ENCODE measurements around the gene HCFC1.

HCFC1 gene

DNA sequence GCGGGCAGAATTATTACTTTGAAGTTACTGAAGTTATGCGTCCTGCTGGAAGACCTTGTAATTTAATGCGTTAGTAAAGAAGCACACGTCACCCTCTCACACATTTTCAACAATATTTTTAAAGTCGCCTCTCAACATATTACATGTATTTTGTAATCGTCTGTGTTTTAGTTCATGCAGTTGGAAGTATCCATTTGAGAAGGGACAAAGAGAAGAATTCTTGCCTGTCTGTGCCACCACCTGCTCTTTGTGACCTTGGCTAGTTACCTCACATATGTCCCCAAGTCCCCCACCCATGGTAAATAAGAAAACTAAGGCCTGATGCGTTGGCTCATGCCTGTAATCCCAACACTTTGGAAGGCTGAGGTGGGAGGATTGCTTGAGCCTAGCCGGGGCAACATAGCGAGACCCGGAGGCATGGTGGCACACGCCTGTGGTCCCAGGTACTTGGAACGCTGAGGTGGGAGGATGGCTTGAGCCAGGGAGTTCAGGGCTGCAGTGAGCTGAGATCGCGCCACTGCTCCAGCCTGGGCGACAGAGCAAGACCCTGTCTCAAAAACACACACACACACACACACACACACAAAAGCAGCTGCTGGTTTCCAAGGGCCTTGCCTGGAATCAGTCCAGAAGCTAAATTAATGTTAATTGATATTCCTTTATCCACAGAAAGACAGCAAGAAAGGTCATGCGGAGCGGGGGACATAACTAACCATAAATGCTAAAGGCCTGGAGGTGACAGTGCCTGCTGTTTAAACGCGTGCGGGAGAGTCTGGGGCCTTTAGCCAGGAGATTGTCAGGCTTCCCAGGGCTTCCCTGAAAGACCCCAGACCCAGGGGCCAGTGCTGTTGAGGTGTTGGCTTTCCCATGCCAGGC lies 1.7 kb upstream of the HCFC1 start:
- no peak for DNase-seq

DNA sequence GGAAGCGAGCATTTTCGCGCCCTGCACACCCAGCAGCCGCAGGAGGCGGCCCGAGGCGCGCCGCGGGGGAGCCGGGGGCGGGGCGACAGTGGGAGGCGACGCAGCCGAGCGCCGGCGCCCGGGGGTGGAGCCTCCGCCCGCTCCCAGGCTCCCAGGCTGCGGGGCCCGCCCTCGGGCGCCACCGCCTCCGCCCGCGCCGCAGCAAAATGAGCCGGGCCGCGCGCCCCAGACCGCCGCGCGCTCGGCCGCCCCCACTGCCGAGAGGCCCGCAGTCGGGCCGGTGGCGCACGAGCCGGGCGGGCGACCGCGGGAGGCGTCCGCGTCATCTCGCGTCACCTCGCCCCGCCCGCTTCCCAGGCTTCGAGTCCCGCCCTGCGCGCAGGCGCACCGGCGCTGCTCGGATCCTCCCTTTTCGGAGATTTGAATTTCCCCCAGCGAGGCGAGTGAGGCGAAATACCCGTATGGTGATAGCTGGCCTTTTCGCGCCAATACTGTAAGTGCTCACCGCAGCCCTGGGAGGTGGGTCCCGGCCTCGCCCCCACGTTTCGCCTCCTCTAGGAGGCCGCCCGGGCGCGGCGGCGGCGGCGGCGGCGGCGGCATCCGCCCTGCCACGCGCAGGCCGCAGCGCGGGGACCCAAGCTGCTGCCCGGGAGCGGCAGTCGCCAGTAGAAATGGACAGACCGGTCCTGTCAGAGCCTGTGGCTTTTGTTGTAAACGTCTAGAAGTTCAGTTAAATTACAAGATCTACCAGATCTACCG lies 929 bp upstream of the HCFC1 start, which contains the start of gene TMEM187:
TMEM187 (plus strand) TSS at position 387 of the 759 bp plus-strand sequence. CDS start 9,309 bp downstream, outside the sequence.
- peak; percentile 77 to 87 for DNase-seq

DNA sequence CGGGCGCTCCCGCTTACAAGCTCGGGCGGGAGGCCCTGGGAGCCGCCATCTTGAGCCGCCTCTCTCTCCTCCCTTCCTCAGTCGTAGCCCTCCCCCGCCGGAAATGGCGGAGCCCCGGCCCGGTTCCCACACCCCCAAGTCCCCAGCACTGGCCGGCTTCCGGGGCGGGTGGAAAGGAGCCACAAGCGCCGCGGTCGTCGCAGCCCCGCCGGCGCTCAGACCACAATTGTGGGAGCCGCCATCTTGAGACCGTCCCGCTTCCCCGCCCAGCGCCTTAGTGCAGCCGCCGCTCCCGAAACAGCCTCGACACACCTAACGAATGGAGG lies 531 bp downstream of the HCFC1 start:
- peak; percentile 72 to 86 for DNase-seq

DNA sequence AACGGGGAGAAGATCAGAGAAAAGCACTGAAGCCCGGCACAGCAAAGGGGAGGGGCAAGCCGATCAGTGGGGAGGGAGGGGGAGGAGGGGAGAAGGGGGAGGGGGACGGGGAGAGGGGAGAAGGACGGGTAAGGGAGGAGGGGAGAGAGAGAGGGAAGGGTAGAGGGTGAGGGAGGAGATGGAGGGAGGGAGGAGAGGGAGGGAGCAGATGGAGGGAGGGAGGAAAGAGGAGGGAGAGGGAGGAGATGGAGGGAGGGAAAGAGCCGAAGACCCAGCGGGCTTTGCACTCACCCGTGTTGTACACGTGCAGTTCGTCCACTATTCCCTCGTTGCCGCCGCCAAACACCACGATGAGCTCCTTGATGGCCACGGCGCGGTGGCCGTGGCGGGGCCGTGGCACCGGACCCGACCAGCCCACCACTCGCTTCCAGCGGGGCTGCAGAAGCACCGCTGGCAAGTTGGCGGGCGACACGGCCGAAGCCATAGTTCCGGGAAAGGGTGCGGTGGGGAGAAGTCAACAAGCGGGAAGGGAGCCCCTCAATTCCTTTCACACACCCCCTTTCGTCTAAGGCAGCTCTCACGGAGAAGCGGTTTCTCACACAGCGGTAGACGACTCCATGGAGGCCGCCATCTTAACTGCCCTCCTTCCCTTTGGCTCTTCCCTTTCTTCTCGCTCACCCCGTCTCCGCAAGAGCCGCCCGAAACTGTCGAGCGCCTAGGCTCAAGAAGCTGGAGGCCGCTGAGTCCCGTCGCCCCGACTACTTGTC lies 1.1 kb downstream of the HCFC1 start:
- DNase-seq, result no peak

DNA sequence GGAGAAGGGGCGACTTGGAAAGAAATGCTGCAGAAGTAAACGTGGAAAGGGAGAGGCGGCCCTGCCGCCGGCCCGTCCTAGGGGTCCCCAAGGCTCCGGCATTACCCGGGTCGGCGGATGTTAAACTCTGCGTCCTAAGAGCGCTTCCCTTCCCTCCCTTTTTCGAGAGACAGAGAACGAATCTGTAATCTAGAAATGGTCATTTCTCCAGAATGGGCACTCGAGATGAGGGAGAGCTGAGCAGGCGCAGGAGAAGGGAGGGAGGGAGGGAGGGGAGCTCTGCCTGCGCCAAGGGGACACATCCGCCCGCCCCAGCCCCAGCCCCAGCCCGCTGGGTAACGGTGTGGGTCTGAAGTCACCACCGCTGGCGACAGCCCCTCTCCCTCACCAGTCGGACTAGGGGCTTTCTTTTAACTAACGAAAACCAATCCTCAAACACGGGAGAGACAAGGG lies 1.7 kb downstream of the HCFC1 start:
- DNase-seq, result no peak

DNA sequence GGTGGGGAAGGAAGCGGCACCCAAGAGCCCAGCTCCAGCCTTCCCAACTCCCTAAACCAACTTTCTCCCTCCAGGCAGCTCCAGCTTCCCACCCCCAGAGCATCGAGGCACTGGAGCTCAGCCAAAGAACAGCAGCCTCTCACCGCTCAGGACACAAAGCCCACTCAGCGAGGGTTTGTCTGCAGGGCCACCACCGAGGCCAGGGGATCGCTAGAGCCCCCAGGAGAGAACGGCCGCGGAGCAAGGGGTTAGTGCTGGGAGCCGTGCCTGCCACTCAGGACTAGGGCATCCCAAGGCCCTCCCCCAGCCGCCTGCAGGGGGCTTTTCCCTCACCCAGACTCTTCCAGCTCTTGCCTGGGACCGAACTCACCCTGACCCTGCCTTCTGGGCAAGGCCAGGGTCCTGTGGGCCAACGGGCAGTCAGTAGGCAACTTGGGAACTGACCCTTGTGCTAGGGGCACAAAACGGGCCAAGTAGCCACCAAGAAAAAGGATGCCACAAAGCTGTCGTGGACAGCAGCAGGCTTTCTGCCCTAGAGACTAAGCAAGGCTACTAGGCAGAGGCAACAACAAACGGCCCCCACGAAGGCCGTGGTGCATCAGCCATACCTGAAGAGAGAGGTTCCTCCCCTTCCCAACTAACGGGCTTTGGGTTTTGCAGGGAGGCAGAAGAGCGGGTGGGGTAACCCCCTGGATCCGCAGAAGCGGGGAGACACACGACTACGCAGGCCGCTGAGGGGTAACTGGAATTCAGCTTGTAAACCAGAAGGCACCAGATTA lies 2.3 kb downstream of the HCFC1 start:
- DNase-seq, result no peak

DNA sequence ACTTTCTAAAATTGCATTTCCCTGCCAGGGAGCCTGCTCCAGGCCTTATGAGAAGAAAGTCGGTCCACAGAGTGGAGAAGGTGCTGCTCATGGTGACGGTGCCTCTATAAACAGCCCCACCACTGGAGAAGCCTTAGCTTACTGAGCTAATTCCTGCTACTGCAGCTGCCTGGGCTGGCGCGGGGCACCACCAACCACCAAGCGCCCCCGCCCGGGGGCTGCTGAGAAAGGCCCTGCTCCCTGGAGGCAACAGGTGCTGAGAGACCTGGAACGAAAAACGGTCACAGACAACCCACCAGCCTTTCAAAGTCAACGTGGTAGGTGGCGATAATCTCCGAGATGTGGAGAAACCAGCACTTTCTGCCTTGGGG lies 2.9 kb downstream of the HCFC1 start:
- DNase-seq, result no peak

DNA sequence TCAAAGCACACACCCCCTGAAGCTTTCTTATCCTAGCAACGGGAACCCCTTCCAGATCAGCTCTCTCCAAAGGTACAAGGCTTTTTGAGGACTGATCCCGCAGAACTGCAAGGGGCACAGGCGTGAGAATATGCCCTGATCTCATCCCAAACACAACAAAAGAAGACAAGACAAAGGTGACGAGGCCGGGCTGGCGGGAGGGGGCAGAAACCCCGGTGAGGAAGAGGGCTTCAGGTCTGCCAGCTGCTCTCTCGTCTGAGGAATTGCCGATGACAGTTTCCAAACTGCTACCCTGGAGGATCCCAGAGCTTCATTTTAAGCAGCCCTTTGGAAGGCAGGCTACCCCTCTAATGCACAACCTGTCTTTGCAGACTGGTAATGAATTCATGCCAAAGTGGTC lies 3.4 kb downstream of the HCFC1 start:
- no peak for DNase-seq

DNA sequence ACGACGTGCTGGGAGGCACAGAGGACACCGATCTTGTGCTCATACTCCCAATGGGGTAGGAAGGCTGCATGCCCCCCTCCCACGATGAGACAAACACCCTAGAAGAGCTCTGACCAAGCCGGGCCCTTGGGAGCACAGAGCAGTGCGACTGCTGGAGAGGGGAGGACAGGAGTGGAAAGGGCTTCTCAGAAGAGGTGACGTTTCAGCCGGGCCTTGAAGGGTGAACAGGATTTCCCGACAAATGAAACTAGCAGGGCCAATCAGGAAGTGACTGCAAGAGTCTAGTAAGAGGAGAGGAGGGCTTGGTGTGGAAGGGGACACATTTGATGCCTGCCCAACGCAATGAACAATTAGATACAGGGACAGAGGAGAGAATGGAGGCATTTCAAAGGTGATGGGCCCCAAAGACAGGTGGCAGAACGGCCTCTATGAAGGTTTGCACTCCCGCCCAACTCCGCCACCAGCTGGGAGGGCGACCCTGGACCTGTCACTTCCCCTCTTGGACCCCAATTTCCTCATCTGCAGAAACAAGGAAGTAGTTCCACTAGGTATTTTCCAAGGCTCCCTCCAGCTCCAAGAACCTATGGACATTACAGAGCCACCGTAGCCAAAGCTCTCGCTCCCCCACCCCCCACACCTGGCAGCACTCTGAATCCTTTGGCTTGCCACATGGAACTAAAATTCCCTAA lies 3.9 kb downstream of the HCFC1 start:
- DNase-seq, result no peak

DNA sequence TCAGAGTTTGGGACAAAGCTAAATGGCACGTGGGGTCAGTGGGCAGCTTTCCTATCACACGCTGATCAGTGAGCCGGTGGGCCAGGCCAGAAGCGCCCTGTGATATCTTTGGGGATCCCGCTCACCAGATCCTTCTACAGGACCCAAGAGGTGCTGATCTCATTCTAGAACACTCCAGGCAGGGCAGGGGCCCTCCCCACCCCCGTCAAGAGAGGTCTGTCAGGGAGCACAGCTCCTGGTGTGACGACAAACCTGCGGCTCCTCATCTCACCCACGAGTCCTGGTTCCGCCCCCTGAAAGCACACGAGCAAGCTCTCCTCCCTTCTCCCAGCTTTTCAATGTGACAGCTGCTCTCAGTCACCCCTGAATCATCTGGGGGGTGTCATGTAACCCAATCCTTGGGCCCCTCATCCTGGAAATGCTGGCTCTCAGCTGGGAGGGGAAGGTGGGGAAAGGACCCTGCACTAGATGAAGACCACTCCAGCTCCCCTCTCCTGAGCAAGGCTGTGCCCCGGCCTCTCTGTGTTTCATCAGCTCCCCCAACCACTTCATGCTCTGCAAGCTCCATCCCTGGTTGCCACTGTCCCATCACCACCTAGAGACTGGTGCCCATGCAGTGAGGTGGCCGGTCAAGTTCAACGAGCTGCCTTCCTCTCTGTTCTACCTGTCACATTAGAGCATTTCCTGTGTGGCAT lies 4.6 kb downstream of the HCFC1 start:
- DNase-seq, result no peak

DNA sequence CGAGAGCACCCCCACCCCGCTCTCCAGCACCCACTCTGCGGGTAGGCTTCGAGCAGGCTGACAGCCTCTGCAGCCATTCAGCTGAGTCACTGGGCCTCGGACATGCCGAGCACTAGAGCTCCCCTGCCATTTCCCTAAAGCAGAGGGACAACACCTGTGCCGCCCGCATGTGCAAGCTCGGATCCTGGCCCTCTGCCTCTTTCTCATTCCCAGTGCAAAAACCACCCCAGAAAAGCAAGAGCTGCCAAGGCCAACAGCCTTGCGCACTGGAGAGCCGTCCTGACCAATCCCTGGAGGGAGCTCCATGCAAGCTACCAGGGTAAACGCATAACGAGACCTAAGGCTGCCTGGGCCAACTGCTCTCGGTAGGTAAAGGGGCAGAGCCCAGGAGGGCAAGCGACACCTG lies 5.3 kb downstream of the HCFC1 start:
- DNase-seq, result no peak

DNA sequence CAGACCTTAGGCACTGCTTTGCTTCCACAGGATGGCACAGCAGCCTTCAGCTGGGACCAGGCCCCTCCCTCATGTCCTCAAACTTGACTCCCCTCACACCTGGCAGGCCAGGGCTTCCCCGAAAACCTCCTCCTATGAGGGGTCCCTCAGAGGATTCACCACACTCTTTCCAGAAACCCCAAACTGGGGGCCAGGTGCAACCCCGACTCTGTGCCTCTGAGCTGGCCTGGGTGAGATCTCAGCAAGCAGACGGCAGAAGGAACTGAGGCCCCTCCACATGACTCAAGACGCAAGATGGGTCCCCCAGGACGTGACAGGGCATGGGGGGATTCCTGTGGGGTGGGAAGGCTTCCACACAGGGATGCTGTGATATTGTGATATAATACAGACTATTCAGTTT lies 6.2 kb downstream of the HCFC1 start:
- no peak for DNase-seq

DNA sequence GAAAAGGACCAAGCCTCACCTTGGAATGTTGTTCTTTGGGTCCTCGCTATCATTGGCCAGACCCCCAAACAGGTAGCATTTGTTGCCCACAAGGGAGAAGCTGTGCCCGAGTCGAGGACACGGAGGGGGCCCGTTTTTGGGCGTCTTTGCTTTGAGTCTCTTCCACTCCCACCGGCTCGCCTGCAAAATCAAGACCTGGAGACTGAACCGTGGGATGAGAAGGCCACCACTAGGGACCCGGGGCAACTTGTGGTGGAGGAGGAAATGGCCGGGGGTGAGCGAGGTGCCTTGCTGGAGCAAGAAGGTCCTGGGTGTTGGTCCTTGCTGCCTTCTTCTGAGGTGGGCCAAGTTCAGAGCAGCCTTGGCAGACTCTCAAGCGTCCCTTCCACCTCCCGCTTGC lies 7.5 kb downstream of the HCFC1 start:
- DNase-seq, result no peak

DNA sequence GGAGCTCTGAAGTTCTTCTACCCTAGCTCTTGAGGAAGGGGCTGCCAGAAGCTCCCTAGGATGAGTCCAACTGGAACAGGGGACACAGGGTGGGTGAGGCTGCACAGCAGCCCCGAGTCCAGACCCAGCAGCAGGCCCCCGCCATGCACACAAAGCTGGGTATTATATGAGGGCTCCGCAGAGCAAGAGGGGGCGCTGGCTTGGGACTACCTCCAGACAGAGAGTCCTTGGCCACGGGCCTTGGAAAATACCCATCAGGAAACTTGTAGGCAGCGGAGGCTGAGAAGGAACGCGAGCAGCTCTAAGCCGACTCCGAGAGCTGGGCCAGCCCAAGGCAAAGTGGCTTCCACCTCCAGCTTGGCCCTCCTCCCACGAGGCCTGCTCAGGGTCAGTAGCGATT lies 8.1 kb downstream of the HCFC1 start:
- DNase-seq, result no peak

DNA sequence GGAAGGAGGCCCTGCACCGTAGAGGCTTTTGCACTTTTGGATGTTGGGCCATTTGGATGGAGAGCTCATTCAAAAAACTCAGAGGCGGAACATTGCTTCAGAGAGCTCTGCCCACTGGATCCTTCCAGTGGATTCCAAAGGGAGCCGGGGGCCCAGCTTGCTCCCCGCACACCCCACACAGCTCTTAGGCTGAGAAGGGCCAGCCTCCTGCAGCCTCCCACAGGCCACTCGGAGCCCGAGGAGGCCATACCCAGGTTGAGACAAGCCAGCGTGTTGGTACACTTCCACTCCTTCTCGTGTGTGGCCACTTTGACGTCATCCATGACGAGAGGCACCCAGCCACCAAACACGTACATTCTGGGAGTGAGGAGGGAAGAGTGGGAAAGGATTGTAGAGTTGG lies 10.3 kb downstream of the HCFC1 start:
- no peak for DNase-seq

DNA sequence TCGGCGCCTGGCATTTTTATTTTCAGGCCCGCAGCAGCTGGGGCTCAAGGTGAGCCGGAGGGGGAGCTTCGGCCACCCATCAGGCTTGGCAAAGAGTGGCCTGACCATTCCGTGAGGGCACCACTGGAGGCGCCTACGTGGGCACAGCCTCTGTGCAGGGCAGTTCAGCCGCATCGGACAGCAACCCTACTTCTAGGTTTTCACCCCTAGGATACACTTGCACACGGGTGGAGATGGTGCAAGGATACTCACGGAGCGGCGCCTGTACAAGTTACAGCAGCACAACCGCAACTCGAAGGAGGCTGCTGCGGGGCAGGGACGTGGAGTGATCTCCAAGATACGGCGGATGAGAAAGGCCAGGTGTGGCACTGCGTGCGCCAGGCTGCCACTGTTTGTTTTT lies 10.8 kb downstream of the HCFC1 start:
- no peak for DNase-seq

DNA sequence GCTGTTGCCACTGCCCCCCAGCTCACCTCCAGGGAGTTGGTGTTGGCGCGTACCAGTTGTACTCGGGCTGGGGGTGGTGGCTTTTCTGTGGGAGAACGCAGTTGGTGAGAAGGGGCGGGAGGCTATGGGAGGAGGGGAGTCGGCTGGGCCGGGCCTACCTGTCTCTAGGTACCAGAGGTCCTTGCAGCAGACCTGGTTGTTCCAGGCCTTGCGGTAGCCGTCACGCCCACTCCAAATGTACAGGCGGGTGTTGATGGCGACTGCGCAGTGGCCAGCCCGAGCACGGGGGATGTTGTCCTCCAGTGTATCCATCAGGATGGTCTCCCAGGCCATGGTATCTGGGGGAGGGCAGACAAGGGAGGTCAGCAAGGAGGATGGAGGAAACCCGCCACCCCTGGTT lies 11.5 kb downstream of the HCFC1 start:
- no peak for DNase-seq

DNA sequence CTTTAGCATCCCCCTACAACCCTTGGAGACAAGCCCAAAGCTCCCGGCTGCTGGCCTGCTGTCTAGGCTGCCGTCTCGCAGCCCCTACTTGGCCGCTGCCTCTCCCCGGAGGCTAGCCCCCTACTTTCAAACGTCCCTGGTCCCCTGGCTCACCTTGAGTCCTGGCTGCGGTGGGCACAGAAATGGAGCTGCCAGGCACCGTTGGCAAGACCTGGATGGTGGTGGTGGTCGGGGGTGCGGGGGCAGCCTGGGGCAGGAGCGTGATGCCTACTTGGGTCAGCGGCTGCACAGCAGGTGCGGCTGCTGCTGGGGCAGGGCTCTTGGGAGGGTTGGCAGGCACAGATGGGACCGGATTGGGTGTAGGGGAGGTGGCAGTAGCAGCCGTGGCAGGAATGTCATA lies 12.0 kb downstream of the HCFC1 start:
- DNase-seq, result no peak

DNA sequence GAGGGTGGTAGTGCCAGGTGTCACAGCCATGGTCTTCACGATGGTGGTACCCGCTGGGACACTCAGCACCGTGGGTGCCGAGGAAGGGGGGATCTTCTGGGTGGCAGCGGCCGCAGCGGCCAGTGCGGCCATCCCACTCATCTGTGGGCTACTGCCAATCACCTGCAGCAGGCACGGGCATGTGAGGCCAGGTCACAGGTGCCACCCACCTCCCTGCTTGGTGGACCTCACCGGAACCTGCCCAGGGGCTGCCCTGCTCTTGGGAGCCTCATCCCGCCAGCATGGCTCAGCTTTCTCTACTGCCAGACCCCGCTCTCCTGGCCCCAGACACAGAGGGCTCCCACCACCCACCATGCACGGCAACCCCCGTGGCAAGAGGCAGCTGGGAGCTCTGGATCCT lies 13.0 kb downstream of the HCFC1 start:
- no peak for DNase-seq

DNA sequence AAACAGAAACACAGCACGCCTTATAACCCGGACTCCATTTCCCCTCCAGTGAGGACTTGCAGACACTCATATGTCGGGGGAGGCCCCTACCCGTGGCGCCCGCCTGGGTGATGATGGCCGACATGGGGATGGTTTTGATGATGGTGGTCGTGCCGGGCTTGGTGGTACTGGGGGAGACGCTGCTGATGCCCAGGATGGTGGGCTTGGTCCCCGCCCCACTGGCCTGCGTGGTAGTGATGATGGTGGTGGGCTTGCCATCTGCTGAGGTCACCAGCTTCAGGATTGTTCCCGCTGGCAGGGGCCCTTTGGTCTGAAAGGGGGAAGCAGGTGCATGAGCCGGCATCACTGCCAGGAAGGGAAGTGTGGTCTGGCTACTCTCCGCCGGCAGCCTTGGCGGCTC lies 14.4 kb downstream of the HCFC1 start:
- DNase-seq, result no peak

Measured in stimulated activated CD4-positive, alpha-beta T cell treated with anti-CD3 and anti-CD28 coated beads, Interleukin-2, amount 100 ng/mL, for 48 hours (primary cell).